Measurements from ENCODE around the gene PLIN3. TPM values are rescaled to one million over a fixed set of nuclear protein-coding genes. Genes with fewer than 3 reads are reported as not detected.
"Not testable (repeated sequence)": the region's sequence is repeated elsewhere in the genome, so short reads cannot be mapped to it uniquely, and the experiment has no call there.

The PLIN3 gene
- polyA plus RNA-seq, 1 donor: 37.5 TPM

DNA sequence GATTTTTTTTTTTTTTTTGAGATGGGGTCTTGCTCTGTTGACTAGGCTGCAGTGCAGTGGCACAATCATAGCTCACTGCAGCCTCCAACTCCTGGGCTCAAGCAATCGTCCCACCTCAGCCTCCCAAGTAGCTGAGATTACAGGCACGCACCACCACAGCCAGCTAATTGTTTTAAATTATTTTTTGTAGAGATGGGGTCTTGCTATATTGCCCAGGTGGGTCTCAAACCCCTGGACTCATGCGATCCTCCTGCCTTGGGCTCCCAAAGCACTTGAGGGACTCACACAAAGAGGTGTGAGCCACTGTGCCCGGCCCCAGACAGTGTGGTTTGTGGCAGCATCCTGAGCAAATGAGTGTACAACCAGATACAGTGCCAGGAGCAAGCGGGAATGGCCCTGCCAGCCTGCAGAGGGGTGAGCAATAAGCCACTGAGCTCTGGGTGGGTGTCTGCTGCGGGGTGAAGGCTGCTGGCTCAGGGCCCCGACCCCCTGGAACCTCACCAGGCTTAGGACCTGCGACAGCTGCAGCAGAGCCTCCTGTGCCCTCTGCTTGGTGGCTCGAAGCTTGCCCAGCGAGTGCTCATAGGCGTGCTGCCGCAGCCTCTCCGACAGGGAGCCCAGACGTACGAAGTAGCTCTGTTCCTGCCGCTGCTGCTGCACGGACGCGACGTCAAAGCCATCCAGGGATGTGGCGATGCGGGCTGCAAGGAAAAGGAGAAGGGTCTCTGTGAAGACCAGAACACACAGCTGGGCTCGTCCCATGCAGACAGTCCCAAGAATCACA is 20.1 kb downstream of the PLIN3 start:
- DNase-seq (ENCODE audit: low read depth): no peak

DNA sequence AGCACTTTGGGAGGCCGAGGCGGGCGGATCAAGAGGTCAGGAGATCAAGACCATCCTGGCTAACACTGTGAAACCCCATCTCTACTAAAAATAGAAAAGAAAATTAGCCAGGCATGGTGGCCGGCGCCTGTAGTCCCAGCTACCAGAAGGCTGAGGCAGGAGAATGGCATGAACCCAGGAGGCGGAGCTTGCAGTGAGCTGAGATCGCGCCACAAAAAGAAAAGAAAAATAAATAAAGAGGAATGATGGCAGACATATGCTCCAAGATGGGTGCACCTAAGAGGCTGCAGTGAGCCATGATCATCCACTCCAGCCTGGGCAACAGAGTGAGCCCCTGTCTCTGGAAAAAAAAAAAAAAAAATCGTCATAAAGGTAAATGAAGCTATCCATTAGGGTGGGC is 21.5 kb downstream of the PLIN3 start:
- DNase-seq (ENCODE audit: low read depth): not testable (repeated sequence)

DNA sequence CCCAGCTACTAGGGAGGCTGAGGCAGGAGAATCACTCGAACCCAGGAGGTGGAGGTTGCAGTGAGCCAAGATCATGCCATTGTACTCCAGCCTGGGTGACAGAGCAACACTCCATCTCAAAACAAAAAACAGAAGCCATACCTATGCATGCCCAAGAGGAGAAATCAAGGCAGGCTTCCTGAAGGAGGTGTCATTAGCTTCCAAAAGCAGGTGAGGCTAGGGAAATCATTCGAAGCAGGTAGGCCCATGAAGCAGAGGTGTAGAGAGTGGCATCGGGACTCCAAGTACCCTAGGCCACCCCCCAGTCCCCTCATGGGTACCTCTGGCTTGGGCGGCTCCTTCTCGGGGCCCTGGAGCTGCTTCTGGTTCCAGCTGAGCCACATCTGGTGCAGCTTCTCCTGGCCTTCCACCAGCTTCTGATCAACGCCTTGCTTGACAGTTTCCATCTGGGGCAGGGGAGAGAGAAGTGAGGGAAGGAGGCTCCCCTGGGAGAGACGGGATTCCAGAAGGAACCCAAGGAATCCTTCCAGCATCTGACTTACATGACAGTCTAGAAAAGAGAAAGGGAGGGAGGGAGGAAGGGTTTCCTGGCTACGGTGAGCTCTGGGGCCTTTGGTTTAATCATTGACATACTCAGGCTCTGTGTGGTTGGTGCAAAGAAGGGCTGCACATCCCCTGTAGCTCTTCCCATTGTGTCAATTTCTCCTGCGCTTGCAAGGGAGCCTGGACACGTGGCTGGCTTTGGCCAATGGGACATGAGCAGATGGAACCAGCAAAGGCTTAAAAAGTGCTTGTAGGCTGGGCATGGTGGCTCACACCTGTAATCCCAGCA is 22.9 kb downstream of the PLIN3 start:
- no peak for DNase-seq (ENCODE audit: low read depth)

DNA sequence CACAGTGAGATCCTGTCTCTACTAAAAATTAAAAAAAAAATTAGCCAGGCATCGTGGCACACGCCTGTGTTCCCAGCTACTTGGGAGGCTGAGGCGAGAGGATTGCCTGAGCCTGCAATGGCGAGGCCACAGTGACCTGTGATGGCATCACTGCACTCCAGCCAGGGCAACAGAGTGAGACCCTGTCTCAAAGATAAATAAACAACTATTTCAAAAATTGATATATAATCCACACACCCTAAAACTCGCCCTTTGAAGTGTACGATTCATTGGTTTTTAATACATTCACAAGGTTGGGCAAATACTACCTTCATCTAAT is 23.9 kb downstream of the PLIN3 start:
- DNase-seq (ENCODE audit: low read depth): no peak

DNA sequence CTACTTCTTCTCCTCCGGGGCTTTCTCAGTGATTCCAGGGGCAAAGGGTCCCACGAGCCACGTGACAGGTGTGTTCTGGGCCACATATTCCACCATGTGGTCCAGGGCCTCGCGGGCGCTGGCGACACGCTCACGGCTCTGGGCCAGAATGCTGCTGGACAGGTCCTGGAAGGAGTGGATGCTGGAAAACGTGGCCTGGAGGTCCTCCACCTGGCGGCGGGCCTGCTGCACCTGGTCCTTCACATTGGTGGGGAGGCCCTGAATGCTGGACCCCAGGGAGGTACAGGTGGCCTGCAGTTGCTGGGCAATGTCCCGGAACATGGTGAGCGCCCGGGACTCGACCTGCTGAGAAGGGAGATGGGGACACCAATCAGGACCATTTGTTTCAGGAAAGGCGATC is 28.3 kb downstream of the PLIN3 start:
- DNase-seq (ENCODE audit: low read depth): no peak

DNA sequence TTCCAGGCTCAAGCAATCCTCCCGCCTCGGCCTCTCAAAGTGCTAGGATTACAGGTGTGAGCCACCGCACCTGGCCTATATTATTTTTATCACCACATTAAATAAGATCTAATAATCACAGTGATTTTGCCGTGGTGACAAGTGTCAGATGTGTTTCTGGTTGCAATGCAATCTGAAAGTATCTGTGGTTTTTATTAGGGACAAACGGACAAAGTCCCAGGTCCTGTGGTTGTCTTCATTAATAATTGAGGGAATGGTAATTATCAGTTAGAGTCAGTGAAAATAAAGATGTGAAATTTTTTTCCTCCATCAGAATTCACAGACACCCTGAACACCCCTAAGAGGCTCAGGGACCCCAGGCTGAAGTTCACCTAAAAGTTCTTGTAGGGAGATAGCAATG is 34.7 kb downstream of the PLIN3 start:
- DNase-seq (ENCODE audit: low read depth): no peak

DNA sequence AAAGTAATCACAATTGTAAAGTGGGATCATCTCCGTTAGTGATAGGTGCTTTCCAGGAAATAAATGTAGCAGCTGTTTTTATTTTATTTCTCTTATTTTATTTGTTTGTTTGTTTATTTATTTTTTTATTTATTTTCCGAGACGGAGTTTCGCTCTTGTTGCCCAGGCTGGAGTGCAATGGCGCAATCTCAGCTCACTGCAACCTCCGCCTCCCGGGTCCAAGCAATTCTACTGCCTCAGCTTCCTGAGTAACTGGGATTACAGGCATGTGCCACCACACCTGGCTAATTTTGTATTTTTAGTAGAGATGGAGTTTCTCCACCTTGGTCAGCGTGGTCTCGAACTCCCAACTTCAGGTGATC is 35.5 kb downstream of the PLIN3 start:
- DNase-seq (ENCODE audit: low read depth): not testable (repeated sequence)

DNA sequence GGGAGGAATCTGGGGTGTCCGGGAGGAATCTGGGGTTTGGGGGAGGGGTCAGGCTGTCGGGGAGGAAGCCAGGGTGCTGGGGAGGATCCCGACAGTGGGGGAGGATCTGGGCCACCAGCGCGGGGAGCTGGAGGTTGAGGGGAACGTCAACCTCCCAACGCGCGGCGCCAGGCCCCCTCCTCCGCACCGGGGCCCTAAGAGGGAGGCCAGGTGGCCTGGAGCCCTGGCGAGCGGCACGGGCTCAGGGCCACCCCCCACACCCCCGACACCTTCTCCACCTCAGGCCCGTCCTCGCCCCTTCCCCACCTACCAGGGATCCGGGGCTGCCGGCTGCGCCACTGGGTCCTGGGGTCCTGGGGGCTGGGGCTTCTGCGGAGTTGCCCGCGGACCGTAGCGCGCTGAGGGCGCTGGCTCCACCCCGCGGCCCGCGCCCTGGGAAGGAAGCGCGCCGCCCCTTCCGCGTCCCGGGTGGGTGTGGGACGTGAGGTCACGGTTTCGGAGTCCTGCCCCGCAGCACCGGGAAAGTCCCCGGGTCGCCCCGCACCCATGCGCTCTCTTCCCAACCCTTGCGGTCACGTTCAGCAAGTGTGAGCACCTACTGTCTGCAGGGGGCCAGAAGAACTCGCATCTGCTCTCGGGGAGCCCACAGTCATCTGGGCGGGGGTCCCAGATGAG is 36.0 kb downstream of the PLIN3 start, which contains the start of gene TICAM1:
Gene TICAM1, minus strand, starts transcription at position 409 of the 675 bp plus-strand sequence. CDS start 13,335 bp downstream, outside the sequence.
- DNase-seq (ENCODE audit: low read depth): no peak

DNA sequence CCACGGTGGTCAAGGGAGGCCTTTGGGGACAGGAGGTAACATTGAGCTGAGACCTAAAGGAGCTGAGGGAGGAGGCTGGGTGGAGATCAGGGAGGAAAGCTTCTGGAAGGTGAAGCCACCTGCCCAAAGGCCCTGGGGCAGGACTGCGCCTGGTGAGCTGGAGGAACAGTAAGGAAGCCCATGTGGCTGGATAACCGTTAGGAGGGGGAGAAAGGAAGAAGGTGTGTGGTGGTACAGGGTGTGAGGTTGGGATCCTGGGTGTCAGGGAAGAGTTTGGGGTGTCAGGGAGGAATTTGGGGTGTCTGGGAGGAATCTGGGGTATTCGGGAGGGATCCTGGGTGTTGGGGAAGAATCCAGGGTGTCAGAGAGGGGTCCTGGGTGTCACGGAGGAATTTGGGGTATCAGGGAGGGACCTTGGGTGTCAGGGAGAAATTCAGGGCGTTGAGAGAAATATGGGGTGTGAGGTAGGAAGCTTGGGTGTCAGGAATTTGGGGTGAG is 36.6 kb downstream of the PLIN3 start:
- no peak for DNase-seq (ENCODE audit: low read depth)

DNA sequence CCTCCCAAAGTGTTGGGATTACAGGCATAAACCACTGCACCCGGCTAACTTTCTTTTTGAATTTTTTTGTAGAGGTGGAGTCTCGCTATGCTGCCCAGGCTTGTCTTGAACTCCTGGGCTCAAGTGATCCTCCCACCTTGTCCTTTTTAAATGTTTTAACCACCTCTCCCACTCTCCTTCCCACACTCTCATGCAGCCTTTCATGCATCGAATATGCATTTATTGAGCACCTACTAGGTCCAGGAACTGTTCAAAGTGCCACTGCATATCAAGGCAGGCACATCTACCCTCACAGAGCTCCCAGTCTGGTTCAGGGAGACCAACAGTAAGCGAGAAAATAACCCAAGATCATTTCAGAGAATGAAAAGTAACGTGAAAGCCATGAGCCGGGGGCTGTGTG is 37.1 kb downstream of the PLIN3 start:
- DNase-seq (ENCODE audit: low read depth): no peak

DNA sequence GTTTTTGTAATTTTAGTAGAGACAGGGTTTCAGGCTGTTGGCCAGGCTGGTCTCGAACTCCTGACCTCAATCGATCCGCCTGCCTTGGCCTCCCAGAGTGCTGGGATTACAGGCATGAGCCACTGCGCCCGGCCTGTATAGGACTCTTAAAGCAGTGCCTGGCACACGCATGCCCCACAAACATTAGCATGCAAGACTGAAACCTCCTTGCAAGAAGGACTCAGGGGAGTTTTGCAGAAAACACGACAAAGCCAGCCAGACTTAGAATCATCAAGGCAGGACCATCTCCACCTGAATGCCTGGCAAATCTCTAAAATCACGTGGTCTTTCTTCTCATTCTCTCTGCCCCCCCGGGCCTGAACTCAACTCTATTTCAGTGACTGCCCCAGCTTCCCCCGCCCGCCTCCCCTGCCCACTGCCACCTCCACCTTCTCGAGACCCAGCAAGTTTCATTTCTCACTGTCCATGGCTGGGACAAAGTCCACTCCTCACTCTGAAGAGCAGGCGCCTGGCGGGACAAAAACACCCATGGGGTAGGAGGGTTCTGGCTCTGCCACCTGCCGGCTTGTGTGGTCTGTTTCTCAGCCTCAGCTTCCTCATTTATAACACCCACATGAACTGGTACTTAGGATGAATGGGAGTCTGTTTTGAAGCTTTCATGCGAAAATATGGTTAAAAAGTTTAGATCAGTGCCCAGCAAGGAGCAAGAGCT is 38.3 kb downstream of the PLIN3 start:
- no peak for DNase-seq (ENCODE audit: low read depth)

DNA sequence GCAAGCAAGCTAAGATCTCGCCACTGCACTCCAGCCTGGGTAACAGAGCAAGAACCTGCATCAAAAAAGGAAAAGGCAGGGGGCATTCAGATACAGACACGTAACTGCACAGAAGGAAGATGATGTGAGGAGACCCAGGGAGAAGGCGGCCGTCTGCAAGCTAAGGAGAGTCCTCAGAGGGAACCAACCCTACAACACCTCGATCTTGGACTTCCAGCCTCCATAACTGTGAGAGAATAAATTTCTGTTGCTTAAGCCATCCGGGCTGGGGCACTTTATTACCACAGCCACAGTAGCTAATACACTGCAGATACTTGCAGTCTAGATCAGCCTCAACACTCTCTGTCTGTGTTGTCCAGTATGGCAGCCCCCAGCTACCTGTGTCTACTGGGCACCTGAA is 43.9 kb downstream of the PLIN3 start:
- DNase-seq (ENCODE audit: low read depth): no peak

DNA sequence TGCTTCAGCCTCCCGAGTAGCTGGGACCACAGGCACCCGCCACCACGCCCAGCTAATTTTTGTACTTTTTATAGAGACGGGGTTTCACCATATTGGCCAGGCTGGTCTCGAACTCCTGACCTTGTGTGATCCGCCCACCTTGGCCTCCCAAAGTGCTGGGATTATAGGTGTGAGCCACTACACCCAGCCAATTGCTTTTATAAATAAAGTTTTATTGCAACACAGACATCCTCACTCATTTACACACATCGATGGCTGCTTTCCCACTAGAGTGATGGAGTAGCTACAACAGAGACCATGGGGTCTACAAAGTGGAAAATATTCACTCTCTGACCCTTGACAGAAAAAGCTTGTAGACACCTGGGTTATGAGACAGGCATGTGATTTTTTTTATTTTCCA is 45.1 kb downstream of the PLIN3 start:
- not testable (repeated sequence) for DNase-seq (ENCODE audit: low read depth)

DNA sequence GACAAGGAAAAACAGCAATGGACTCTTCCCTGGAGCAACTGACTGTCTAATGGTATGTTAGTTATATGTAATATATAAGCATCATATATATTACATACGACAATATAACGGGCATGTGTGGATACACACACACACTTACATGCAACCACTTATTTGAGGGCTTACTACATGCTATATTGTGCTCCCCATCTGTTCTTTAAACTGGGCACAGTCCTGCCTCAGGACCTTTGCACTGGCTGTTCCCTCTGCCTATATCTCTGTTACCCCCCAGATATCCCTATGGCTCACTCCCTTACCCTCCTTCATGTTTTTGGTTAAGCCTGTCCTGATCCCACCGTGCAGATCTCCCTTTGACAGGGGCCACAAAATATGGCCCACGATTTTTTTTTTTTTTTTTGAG is 46.2 kb downstream of the PLIN3 start:
- DNase-seq (ENCODE audit: low read depth): no peak

DNA sequence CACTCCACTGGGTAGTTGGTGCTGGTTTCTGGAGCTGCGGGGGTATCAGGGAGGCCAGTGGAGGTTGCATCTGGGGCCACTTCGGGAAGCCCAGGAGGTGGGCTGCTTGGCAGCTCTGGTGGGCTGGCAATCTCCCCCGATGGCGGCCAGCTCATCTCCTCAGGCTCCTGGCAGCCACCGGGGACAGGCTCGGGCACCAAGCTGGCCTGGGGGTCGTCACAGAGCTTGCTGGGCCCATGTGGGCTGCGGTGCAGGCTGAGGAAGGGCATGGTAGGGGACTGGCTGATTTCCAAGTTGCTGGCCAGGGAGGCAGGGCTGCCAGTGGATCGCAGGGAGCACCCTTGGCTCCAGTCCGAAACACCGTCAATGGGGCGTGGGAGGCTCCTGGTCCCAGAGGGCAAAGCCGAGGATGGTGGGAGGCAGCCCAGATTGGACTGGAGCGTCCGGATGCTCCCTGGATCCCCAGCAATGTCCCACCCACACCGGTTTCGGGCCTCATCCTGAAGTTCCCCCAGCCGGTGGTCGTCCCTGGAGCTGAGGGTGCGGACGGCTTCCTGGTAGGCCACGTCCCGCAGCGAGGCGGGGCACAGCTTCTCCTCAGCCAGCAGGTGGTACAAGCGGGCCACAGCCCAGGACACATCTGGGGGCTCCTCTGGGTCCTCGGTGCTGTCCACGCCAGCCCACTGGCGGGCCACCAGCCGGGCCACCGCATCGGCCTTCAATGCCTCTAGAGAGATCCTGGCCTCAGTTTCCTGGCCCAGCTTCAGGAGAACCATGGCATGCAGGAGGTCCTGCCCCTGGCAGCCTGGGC is 49.8 kb downstream of the PLIN3 start:
- DNase-seq (ENCODE audit: low read depth): no peak

DNA sequence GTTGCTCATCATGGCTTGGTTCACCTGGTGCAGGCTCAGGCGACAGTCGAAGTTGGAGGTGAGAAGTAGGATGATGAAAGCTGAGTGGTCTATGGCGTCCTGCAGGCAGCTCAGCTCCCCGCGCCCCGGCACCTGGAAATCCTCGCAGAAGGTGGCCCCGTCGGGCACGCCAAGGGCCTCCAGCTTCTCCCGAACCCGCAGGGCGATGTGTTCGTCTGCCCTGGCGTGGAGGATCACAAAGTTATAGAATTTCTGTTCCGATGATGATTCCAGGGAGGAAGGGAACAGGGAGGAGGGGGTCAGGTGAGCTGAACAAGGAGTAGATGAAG is 50.6 kb downstream of the PLIN3 start:
- DNase-seq (ENCODE audit: low read depth): no peak

DNA sequence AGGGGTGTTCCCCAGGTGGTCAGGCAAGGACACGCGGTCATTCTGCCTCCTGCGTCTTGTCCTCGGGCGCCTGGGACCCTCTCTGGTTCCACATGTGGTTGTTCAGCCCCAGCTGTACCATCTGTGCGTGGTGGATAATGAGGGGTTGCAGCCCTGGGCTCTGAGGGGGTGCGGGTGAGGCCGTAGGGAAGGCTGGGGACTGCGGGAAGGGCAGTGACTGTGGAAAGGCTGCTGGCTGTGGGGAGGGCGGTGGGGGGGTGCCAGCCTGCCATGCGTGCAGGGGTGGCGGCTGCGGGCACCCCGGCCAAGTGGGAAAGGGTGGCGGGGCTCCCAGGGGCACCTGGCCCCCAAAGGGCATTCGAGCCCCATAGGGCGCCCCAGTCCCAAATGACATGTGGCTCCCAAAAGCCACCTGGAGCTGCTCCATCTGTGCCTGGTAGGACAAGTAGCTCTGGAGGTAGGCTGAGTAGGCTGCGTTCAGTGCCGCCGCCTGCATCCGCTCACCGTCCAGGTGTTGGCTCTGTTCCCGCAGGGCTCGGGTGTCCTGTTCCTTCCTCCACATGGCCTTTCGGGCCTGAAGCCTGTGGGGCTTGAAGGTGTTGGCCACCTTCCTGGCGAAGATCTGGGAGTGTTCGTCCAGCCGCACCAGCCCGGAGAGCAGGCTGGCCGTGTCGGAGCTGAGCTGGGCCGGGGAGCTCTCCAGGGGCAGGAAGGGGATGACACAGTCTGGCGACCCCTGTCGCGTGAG is 51.1 kb downstream of the PLIN3 start:
- DNase-seq (ENCODE audit: low read depth): no peak

DNA sequence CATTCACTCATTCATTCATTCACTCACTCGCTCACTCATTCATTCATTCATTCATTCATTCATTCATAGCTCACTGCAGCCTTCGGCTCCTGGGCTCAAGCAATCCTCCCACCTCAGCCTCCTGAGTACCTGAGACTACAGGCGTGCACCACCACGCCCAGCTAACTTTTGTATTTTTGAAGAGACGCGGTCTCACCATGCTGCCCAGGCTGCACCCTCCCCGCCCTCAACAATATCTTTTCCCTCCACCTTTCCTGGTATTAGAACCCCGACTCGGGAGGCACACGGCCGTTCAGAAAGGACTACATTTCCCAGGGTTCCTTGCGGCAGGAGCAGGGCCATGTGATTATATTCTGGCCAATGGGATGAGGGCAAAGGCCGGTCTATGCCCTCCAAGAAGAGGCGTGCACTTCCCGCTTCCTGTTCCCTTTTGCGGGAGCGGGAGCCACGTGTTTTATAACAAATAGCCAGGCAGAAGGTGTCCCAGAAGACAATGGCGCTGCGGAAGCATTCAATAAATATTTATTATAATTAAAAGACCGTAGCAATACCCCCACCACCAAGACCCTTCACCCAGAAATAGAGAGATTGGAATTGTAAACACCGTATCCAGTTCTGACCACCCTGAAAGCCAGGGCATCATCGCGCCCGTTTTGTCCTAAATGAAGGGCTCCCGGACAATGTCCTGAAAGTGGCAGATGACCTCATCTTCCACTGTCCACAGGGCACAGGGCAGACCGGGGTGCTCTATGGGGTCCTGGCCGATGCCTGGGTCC is 51.9 kb downstream of the PLIN3 start:
- DNase-seq (ENCODE audit: low read depth): peak; percentile 84

DNA sequence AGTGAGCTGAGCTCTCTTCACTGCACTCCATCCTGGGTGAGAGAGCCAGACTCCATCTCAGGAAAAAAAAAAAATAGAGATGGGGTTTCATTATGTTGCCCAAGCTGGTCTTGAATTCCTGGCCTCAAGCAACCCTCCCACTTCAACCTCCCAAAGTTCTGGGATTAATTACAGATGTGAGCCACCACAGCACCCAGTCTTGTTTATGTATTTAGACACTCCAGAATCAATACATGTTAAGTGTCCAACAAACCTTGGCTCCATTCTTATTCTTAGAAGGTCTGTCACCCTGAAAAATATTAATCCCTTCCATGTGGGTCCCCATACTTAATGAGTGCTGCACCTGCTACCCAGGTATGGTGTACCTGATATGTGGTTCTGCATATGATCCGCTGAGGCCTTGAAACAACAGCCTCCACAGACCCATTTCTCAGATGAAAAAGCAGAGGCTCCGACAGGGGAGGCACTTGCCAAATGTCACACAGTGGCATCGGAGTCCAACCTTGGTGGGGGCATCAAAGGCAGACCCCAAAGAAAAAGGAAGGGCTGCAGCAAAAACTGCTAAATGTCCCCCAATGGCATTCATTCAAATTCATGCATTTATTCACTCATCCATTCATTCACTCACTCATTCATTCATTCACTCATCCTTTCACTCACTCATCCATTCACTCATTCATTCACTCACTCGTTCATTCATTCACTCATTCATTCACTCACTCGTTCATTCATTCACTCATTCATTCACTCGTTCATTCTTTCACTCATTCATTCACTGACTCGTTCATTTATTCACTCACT is 52.6 kb downstream of the PLIN3 start:
- DNase-seq (ENCODE audit: low read depth): no peak

Measured in forelimb muscle (tissue), 1 donor.